HG02981 (cell line): ENCODE measurements around the gene C12orf43.

ENCODE experiments used
- ATAC-seq: cut with Tn5 transposase; IDR thresholded peaks from one replicate; pipeline ENCODE4 v1.9.1; 2021; ENCODE audit warnings: mild to moderate bottlenecking, moderate library complexity; ENCODE audit not compliant: unreplicated experiment

Gene C12orf43

DNA sequence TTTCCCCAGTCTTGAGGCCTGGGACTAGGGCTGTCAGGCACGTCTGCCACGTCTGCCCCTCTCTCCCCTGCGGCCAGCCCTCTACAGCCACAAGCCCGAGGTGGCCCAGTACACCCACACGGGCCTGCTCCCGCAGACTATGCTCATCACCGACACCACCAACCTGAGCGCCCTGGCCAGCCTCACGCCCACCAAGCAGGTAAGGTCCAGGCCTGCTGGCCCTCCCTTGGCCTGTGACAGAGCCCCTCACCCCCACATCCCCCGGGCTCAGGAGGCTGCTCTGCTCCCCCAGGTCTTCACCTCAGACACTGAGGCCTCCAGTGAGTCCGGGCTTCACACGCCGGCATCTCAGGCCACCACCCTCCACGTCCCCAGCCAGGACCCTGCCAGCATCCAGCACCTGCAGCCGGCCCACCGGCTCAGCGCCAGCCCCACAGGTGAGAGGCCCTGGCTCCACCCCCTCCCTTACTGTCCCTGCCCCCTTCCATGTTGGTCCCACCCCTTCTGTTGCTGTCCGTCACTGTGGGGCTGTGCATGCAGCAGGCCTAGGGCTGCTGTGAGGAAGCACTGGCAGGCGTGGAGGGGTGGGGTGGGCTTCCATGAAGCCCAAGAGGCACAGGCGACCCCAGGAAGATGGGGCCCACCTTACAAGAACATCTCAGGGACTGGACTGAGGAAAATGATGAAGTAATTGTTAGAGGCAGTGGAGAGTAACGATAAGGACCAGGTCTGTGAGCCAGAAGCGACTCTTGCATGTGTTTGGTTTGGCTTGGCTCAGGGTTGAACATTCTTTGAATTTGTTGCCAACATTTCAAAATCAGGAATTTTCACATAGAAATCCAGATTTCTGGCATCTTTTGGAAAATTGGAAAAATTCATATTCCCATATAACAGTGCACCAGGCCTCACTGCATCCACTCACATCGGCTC is 16.8 kb downstream of the C12orf43 start:
- no peak for ATAC-seq

DNA sequence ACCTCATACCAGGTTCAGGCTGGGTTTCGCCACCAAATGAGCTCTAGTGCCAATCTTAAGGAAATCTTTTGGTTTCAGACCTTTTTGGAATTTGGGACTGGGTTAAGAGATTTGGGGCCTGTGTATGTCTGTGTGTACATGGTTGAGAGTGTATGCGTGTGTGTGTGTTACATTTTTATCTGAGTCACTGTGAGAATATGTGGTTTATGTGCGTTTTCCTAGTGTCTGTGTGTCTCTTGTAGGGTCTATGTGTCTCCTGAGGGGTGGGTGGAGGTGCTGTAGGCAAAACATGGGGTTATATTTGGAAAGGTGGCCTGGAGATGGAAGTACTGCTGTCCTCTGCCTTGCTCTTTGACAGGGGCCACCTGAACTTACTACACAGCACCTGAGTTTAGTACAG is 17.9 kb downstream of the C12orf43 start:
- no peak for ATAC-seq

- no peak for ATAC-seq
Observed at GRCh38 chr12:120997448-120997847, 18.8 kb downstream of the C12orf43 start.

- ATAC-seq = no peak
Observed at GRCh38 chr12:120996133-120996746, 20.0 kb downstream of the C12orf43 start.

- ATAC-seq = no peak
Observed at GRCh38 chr12:120994589-120995337, 21.5 kb downstream of the C12orf43 start.

DNA sequence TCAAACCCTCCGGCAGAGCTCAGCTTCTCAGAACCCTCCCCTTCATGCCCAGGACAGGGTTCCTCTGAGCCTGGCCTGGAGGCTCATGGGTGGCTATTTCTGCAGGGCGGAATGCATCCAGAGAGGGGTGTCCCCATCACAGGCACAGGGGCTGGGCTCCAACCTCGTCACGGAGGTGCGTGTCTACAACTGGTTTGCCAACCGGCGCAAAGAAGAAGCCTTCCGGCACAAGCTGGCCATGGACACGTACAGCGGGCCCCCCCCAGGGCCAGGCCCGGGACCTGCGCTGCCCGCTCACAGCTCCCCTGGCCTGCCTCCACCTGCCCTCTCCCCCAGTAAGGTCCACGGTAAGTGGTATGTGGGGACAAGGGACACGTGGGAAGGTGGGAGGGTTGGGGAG is 22.2 kb downstream of the C12orf43 start:
- no peak for ATAC-seq

DNA sequence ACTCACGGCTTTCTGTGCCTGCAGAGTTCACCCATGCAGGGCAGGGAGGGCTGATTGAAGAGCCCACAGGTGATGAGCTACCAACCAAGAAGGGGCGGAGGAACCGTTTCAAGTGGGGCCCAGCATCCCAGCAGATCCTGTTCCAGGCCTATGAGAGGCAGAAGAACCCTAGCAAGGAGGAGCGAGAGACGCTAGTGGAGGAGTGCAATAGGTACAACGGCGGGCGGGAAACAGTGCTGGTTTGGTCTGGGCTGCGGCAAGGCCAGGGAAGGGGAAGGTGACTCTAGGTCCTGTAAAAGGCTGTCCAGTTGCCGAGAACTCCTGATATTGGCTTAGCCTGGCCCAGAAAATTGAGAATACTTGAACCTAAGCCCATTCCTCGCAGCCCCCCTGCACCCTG is 22.8 kb downstream of the C12orf43 start:
- ATAC-seq = no peak

GRCh38 chr12:120992989-120993388 is 23.3 kb downstream of the C12orf43 start:
- no peak for ATAC-seq

DNA sequence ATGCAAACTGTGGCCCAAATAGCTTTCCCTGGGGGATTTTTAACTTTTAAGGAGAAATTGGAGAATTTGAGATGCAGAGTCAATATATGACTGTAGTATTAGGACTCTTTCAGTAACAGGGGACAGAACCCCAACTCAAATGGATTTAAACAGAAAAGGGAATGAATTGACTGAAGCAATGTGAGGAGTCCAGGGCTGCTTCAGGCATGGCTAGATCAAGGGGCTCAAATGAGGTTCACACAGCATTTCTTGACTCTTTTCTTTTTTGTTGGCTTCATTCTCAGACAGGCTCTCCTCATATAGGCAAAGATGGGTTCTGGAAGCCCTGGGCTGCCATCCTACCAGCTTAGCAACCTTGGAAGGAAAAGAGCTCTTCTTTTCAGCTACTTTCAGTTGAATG is 24.3 kb downstream of the C12orf43 start:
- ATAC-seq = no peak

- ATAC-seq = no peak
Observed at GRCh38 chr12:120990487-120991055, 25.7 kb downstream of the C12orf43 start.

DNA sequence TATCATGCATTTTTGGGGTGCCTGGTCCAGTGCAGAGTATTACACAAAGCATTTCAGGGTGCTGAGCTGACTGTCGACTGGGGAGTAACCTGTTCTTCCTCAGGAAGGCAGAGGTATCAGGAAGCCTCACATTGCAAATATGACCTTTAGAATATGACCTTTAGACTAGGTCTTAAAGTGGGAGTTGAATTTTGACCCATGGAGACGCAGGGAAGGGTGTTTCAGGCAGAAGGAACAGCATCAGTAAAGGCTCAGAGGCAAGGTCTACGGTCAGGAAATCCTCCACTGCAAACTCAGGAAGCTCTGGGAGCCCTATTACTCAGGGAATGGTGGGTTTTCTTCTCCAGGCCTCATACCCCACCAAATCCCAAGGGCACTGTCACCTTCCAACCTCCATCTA is 26.6 kb downstream of the C12orf43 start:
- no peak for ATAC-seq

- no peak for ATAC-seq
Observed at GRCh38 chr12:120988658-120989057, 27.6 kb downstream of the C12orf43 start.

- ATAC-seq = no peak
Observed at GRCh38 chr12:120988234-120988633, 28.1 kb downstream of the C12orf43 start.

DNA sequence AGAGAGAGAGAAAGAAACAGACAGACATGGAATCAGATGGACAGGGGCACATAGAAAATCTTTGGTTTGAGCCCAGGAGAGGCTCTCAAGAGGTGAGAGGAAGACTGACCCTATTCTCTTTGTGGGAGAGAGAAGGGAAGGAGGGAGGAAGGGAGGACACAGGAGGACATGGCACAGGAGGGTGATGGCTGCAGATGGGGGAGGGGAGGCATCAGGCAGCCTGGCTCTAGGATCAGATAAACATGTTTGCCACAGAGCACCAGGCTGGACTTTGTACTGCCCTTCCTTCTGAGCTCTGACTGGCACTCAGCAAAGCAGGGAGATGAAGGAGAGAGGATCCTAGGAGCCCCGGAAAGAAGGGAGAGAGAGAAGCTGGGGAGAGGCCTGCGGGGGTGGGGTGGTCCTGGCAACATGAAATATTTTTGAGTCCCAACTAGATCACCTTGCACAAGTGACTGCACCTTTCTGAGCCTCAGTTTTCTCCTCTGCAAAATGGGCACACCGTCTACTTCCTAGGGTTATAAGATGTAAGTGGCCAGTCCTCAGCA is 31.9 kb downstream of the C12orf43 start:
- ATAC-seq = no peak

- ATAC-seq = no peak
Observed at GRCh38 chr12:120983759-120984158, 32.5 kb downstream of the C12orf43 start.

- ATAC-seq = no peak
Observed at GRCh38 chr12:120982659-120983058, 33.6 kb downstream of the C12orf43 start.

- no peak for ATAC-seq
Observed at GRCh38 chr12:120981407-120981941, 34.8 kb downstream of the C12orf43 start.

DNA sequence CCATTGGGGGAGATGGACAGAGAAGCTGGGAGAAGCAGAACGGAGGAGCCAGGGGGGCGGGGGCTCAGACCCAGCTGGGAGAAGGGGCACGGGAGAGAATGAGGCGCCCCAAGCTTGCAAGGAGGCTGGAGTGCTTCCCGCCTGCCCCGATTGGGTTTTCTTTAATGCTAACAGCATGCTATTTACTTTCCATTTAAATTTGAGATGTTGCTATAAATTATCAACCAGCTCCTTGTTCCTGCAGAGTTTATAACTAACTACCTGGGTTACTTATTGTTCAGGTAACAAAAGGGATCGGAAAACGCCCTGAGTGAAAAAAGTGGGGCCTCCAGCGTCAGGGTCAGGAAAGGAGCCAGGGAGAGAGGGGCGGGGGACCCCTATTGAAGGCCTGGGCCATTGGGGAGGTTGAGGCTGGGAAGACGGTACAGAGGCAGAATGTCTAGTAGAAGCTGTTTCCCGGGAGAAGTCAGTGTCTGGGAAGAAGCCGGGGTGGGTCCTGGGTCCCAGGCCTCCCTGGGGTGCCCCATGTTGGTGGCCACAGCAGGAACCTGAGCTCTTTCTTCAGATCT is 35.4 kb downstream of the C12orf43 start:
- no peak for ATAC-seq

DNA sequence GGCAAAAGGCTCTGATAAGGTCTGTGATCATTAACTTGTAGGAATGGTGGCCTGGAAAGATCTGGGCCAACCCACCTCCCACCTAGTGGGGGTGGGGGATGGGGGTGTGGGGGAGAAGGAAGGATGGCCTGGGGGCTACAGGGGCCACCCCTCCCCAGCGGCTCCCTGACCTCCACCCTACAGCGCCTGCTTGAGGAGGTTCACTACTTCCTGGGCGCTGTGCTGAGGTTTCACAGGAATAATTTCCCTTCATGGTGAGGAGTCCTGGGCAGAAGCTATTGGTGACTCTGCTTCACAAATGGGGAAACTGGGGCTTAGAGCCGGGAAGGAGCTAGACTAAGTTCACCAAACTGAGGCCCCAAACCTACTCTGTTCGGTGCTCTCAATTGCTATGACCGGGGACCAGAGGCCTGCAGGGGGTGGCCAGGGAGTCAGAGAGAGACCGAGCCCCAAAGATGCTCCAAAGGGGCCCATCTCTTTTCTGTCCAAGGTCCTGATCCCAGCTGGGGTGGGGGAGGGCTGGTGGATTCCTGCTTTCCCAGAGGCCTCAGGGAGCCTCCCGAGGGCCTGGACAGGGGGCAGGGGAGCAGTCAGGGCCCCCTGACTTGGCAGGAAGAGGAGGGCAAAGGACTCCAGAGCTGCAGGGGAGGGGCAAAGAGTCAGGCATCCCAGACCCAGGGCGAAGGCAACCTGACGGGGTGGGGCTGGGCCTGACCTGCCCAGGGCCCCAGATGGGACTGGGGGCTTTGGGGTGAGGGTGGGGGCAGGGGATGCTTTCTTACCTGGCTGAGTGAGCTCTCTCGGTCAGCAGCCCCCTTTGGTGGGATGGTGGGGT is 36.2 kb downstream of the C12orf43 start:
- ATAC-seq = no peak
